H1 (cell line): Measurements from ENCODE around the gene SIDT1.

Source experiments
- EZH2 ChIP-seq: fragments of 200-600 bp; sonication (generic); IDR thresholded peaks from 2 replicates; pipeline ENCODE4 v1.7.1; 2012; ENCODE audit warnings: low read depth, mild to moderate bottlenecking, moderate library complexity, low read length, inconsistent platforms; ENCODE audit not compliant: severe bottlenecking
- NRF1 ChIP-seq: IDR thresholded peaks from 2 replicates; pipeline ENCODE4 v1.6.1; 2011; ENCODE audit warnings: mild to moderate bottlenecking, low read depth, low read length, improper control_type of control experiment
- YY1 ChIP-seq: IDR thresholded peaks from 2 replicates; pipeline ENCODE4 v1.6.1; 2011; ENCODE audit warnings: low read depth, mild to moderate bottlenecking, low read length
- TF ChIP-seq, protein P1 (sequence below): IDR thresholded peaks from 2 replicates; pipeline ENCODE4 v1.6.1; 2012; ENCODE audit warnings: inconsistent platforms
- TF ChIP-seq, protein P2 (sequence below), 3 experiments: IDR thresholded peaks; 1 replicate in 2 of 3; 2 replicates in 1 of 3; pipeline versions ENCODE4 v1.5.1 to v1.6.1; 2011; ENCODE audit warnings: low read length in 3 of 3, mild to moderate bottlenecking in 3 of 3, inconsistent platforms in 2 of 3, low read depth in 1 of 3, moderate library complexity in 1 of 3; ENCODE audit not compliant: insufficient read depth in 1 of 3; ENCODE audit errors: control extremely low read depth in 1 of 3

DNA sequence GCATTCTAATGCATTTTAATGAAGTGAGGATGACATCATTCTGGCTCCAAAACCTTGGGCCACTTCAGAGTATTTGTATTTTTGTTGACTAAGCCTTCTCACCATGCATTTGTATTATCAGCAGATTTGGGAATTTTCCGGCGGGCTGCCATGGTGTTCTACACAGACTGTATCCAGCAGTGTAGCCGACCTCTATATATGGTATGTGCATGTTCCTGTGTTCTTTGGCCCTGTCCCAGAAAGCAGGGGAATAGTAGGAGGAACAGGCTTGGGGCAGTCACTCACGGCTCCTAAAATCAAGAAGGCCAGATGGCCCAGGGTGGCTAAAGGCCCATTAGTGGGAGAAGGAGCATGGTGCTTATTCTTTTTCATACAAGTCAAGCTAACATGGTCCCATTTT is 83.6 kb downstream of the SIDT1 start:
- TF ChIP-seq, protein P1, sequence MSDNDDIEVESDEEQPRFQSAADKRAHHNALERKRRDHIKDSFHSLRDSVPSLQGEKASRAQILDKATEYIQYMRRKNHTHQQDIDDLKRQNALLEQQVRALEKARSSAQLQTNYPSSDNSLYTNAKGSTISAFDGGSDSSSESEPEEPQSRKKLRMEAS: no peak
- TF ChIP-seq, protein P2, sequence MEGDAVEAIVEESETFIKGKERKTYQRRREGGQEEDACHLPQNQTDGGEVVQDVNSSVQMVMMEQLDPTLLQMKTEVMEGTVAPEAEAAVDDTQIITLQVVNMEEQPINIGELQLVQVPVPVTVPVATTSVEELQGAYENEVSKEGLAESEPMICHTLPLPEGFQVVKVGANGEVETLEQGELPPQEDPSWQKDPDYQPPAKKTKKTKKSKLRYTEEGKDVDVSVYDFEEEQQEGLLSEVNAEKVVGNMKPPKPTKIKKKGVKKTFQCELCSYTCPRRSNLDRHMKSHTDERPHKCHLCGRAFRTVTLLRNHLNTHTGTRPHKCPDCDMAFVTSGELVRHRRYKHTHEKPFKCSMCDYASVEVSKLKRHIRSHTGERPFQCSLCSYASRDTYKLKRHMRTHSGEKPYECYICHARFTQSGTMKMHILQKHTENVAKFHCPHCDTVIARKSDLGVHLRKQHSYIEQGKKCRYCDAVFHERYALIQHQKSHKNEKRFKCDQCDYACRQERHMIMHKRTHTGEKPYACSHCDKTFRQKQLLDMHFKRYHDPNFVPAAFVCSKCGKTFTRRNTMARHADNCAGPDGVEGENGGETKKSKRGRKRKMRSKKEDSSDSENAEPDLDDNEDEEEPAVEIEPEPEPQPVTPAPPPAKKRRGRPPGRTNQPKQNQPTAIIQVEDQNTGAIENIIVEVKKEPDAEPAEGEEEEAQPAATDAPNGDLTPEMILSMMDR (IDR thresholded peaks at IDR 0.05; ENCODE audit: control extremely low read depth in 1 of 3, insufficient read depth in 1 of 3, low read depth in 1 of 3, low read length in 3 of 3): no peak
- no peak for TF ChIP-seq NRF1
- TF ChIP-seq YY1: no peak
- TF ChIP-seq EZH2: no peak
